Chondrocyte (in vitro differentiated cells): Measurements from ENCODE around the gene L1CAM. TPM values are rescaled to one million over a fixed set of nuclear protein-coding genes. Genes with fewer than 3 reads are reported as not detected.

ENCODE experiments used
- DNase-seq: peaks from one replicate; pipeline ENCODE4 v3.0.0; 2021; ENCODE audit warnings: mixed read lengths, low spot score
- H3K27ac Mint-ChIP-seq: one replicate; pipeline ENCODE4 v1.8.0; 2021; ENCODE audit warnings: mild to moderate bottlenecking, moderate library complexity, mixed read lengths; ENCODE audit not compliant: unreplicated experiment
- H3K27me3 Mint-ChIP-seq: 2 replicates; pipeline ENCODE4 v1.8.0; 2021; ENCODE audit warnings: low read depth, mixed read lengths
- H3K36me3 Mint-ChIP-seq: 2 replicates; pipeline ENCODE4 v1.8.0; 2021; ENCODE audit warnings: low read depth, mixed read lengths
- H3K4me1 Mint-ChIP-seq: 2 replicates; pipeline ENCODE4 v1.8.0; 2021; ENCODE audit warnings: low read depth, mild to moderate bottlenecking, mixed read lengths
- H3K4me3 Mint-ChIP-seq: one replicate; pipeline ENCODE4 v1.8.0; 2021; ENCODE audit warnings: mild to moderate bottlenecking, moderate library complexity, mixed read lengths; ENCODE audit not compliant: unreplicated experiment
- H3K9me3 Mint-ChIP-seq: 2 replicates; pipeline ENCODE4 v1.8.0; 2021; ENCODE audit warnings: low read depth, mixed read lengths
- long read RNA-seq: library from polyadenylated mRNA; stranded (forward); transcript quantifications from one replicate; pipeline ENCODE4 v2.0.0, GENCODE V29; 2021
- total RNA-seq: library from RNA; stranded (reverse); gene quantifications from 3 replicates; pipeline ENCODE4 v1.2.1, GENCODE V29; 2021
- TF ChIP-seq, protein P1 (sequence below): fragments of 200-600 bp; sonication (generic); IDR thresholded peaks from 2 replicates; pipeline ENCODE4 v1.5.0; 2021; ENCODE audit warnings: antibody characterized with exemption, mild to moderate bottlenecking, moderate library complexity

Gene L1CAM, protein sequence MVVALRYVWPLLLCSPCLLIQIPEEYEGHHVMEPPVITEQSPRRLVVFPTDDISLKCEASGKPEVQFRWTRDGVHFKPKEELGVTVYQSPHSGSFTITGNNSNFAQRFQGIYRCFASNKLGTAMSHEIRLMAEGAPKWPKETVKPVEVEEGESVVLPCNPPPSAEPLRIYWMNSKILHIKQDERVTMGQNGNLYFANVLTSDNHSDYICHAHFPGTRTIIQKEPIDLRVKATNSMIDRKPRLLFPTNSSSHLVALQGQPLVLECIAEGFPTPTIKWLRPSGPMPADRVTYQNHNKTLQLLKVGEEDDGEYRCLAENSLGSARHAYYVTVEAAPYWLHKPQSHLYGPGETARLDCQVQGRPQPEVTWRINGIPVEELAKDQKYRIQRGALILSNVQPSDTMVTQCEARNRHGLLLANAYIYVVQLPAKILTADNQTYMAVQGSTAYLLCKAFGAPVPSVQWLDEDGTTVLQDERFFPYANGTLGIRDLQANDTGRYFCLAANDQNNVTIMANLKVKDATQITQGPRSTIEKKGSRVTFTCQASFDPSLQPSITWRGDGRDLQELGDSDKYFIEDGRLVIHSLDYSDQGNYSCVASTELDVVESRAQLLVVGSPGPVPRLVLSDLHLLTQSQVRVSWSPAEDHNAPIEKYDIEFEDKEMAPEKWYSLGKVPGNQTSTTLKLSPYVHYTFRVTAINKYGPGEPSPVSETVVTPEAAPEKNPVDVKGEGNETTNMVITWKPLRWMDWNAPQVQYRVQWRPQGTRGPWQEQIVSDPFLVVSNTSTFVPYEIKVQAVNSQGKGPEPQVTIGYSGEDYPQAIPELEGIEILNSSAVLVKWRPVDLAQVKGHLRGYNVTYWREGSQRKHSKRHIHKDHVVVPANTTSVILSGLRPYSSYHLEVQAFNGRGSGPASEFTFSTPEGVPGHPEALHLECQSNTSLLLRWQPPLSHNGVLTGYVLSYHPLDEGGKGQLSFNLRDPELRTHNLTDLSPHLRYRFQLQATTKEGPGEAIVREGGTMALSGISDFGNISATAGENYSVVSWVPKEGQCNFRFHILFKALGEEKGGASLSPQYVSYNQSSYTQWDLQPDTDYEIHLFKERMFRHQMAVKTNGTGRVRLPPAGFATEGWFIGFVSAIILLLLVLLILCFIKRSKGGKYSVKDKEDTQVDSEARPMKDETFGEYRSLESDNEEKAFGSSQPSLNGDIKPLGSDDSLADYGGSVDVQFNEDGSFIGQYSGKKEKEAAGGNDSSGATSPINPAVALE
- total RNA-seq: 2.2 to 2.9 TPM (median 2.5 TPM) in 3 replicates
- long read RNA-seq, full-length matches to known transcripts: 1 of 1 reads
- long read RNA-seq, partial matches to known transcripts: 0 of 1 reads
- long read RNA-seq, other reads (novel, unspliced or antisense): 0 of 1 reads

DNA sequence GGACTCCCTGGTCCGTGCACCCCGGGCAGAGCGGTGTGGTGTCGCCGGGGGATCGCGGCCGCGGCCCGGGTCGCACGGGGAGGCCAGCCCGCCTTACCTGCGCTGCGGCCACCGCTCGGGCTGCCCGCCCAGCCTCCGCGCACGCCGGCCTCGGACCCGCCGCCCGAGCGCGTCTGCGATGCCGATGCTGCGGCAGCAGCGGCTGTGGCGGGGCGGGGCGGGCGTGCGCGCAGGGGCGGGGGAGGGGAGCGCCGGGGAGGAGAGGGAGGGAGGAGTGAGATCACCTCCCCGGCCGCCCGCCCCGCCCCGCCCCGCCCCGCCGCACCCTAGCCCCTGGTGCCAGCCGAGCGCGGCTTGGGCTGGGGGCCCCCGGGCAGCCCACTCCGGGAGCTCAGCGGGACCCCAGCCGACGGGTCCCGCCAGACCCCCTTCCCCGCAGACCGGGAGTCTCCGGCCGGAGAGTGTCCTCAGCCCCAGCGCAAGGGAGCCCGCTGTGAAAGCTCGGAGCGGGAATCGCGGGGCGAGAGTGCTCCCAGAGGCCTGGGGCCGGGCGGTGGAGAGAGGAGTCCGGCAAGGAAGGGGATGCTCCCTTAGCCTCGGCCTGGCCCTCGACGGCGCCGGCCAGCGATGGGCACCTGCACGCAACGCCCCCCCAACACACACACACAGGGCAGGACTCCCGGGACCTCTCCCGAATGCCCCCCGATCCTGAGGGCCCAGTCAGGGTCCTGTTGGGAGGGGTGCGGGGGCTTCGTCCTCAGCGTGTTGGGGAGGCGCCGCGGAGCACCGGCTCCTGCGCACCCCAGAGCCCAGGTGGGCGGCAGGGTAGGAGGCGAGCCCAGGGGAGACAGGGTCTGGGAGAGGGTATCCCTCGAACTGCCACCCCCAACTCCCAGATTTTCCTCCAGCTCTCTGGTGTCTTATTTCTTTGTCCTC lies at the start of gene L1CAM:
TSS of gene L1CAM (minus strand) at position 206 of the 936 bp plus-strand sequence. CDS start 10,337 bp downstream, outside the sequence.
- TF ChIP-seq, protein P1, sequence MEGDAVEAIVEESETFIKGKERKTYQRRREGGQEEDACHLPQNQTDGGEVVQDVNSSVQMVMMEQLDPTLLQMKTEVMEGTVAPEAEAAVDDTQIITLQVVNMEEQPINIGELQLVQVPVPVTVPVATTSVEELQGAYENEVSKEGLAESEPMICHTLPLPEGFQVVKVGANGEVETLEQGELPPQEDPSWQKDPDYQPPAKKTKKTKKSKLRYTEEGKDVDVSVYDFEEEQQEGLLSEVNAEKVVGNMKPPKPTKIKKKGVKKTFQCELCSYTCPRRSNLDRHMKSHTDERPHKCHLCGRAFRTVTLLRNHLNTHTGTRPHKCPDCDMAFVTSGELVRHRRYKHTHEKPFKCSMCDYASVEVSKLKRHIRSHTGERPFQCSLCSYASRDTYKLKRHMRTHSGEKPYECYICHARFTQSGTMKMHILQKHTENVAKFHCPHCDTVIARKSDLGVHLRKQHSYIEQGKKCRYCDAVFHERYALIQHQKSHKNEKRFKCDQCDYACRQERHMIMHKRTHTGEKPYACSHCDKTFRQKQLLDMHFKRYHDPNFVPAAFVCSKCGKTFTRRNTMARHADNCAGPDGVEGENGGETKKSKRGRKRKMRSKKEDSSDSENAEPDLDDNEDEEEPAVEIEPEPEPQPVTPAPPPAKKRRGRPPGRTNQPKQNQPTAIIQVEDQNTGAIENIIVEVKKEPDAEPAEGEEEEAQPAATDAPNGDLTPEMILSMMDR: no peak
- Mint-ChIP-seq H3K27ac (no peak within 1 kb of the TSS), H3K4me1 (no peaks in the 10 kb centered on the region), H3K27me3 (peaks cover 5% of the 10 kb centered on the region), H3K9me3 (no peaks in the 10 kb centered on the region), H3K36me3 (no peaks in the 10 kb centered on the region), H3K4me3 (peak within 1 kb of the TSS; percentile 12)
- DNase-seq: peak; percentile 82

DNA sequence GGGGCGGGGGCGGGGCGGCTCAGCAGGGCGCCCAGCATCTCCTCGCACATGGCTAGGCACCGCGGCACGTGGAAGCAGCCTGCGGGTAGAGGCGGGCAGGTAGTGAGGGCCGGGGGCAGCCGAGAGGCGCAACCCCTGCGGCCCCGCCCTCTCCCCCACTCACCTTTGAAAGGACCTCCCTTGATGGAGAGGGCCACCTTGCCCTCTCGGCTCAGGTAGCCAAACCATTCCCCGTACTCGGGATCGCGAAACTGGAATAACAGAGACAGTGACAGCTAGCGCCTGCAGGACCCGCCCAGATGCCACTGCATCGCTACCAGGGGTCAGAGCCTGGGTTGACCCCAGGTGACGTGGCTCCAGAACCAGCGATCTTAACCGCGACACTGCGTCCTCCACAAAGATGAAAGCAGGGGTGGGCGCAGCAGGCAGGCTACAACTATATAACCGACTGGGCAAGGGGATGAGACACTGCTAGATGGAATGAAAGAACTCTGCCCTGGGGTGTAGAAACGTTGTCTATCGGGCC lies 49.4 kb upstream of the L1CAM start:
- H3K27ac Mint-ChIP-seq: no peak overlapping the region
- TF ChIP-seq, protein P1: no peak
- H3K27me3 Mint-ChIP-seq: no peaks in the 10 kb centered on the region
- DNase-seq: no peak
- H3K36me3 Mint-ChIP-seq: peaks cover 4% of the 10 kb centered on the region
- peak overlapping the region; percentile 42 for H3K4me3 Mint-ChIP-seq
- H3K4me1 Mint-ChIP-seq: peaks cover 10% of the 10 kb centered on the region
- H3K9me3 Mint-ChIP-seq: no peaks in the 10 kb centered on the region

DNA sequence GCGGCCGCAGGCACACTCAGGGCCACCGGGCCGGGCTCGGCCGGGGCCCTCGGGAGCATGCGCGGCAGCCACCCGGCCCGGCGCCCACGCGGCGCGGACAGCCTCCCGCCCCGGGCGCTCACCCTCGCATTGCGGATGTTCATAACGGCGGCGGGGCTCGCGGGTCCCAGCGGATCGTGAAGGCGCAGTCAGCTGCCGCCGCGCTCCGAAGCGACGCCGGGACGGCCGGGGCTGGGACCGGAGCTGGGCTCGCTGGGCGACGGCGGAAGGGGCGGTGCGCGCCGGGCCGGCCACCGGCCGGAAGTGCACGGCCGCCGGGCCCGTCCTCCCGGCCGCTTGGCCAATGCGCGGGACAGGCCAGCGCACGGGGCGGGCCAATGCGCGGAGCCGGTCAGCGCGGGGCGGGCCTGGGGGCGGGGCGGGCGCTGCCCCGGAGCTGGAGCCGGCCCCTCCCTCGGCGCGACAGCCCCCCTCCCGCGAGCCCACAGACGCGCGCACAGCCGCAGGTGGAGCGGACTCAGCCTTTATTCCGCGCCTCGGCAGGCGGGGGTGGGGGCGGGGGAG lies 48.9 kb upstream of the L1CAM start, which contains the start of gene NAA10:
TSS of gene NAA10 (minus strand) at position 276 of the 564 bp plus-strand sequence. CDS start at position 143, 133 bp downstream.
- H3K27me3 Mint-ChIP-seq: no peaks in the 10 kb centered on the region
- H3K4me3 Mint-ChIP-seq: peak within 1 kb of the TSS; percentile 81
- peaks cover 10% of the 10 kb centered on the region for H3K4me1 Mint-ChIP-seq
- peak within 1 kb of the TSS; percentile 34 for H3K27ac Mint-ChIP-seq
- H3K36me3 Mint-ChIP-seq: peaks cover 4% of the 10 kb centered on the region
- H3K9me3 Mint-ChIP-seq: no peaks in the 10 kb centered on the region
- no peak for DNase-seq
- TF ChIP-seq, protein P1: no peak

DNA sequence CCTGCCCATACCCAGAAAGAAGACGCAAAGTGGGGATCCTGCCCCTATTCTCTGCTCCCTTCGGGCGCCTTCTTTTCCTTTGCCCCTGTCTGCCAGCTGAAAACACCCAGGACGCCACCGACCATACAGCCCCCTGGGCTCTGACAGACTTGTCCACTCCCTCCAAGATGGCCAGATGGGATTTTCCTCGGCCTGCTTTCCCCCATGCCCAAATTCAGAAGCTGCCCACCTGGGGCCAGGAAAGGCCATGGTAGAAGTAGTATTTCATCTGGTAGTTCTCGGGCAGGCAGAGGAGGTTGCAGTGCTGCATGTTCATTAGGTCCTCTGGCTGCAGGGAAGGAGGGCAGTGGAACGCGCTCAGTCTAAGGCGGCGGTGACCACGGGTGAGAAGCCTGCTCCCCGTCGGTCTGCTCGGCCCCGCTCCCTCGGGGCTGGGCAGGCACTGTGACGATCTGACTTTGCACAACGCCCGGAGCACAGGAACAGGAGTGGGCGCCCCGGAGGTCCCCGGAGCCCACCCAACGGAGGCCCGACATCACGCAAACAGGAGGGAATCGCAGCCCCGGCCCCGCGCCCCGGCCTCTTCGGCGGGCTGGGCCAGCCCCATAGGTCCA lies 48.3 kb upstream of the L1CAM start:
- H3K4me3 Mint-ChIP-seq: peak overlapping the region; percentile 81
- H3K27me3 Mint-ChIP-seq: no peaks in the 10 kb centered on the region
- peaks cover 11% of the 10 kb centered on the region for H3K4me1 Mint-ChIP-seq
- no peak for DNase-seq
- no peaks in the 10 kb centered on the region for H3K9me3 Mint-ChIP-seq
- TF ChIP-seq, protein P1: no peak
- H3K27ac Mint-ChIP-seq: peak overlapping the region; percentile 34
- H3K36me3 Mint-ChIP-seq: peaks cover 4% of the 10 kb centered on the region
